Activated naive CD8-positive, alpha-beta T cell treated with anti-CD3 and anti-CD28 coated beads, Interleukin-2, amount 10 ng/mL, durations not matched to agents 7 days and 5 days (primary cell): Measurements from ENCODE around the gene TBC1D17. TPM values are rescaled to one million over a fixed set of nuclear protein-coding genes. Genes with fewer than 3 reads are reported as not detected.

Experiments
- ATAC-seq: fragments of 150-1000 bp; cut with Tn5 transposase; one replicate; pipeline ENCODE4 v1.10.0; 2021; ENCODE audit warnings: low read depth, moderate library complexity
- POLR2A ChIA-PET: fragments of 350-600 bp; sonication (Branson Sonifier 250); formaldehyde crosslinking; loops from one replicate; lab custom pipeline; 2021; ENCODE audit warnings: antibody characterized with exemption; lab: Charles Lee
- DNase-seq: peaks from one replicate; pipeline ENCODE4 v3.0.0; 2021
- H3K27ac Mint-ChIP-seq: one replicate; pipeline ENCODE4 v1.8.0; 2022; ENCODE audit warnings: mild to moderate bottlenecking, mixed read lengths
- H3K27me3 Mint-ChIP-seq: one replicate; pipeline ENCODE4 v1.8.0; 2022; ENCODE audit warnings: mild to moderate bottlenecking, moderate library complexity, mixed read lengths
- H3K36me3 Mint-ChIP-seq: one replicate; pipeline ENCODE4 v1.8.0; 2021; ENCODE audit warnings: mild to moderate bottlenecking, mixed read lengths
- H3K4me1 Mint-ChIP-seq: one replicate; pipeline ENCODE4 v1.8.0; 2021; ENCODE audit warnings: mixed read lengths
- H3K4me3 Mint-ChIP-seq: one replicate; pipeline ENCODE4 v1.8.0; 2022; ENCODE audit warnings: mild to moderate bottlenecking, moderate library complexity, mixed read lengths
- H3K9me3 Mint-ChIP-seq: one replicate; pipeline ENCODE4 v1.8.0; 2021; ENCODE audit warnings: mixed read lengths
- microRNA-seq: library from miRNA; unstranded; fragments of <30 nt; microRNA quantifications from one replicate; pipeline ENCODE4 v1.2.0, GENCODE V29; 2022
- total RNA-seq, 2 experiments: library from RNA; stranded (reverse); gene quantifications; one replicate each; pipeline ENCODE4 v1.2.3, GENCODE V29; 2021

TBC1D17 gene
- total RNA-seq, 2 experiments from 2014 or later = 51.3 to 53.4 TPM

DNA sequence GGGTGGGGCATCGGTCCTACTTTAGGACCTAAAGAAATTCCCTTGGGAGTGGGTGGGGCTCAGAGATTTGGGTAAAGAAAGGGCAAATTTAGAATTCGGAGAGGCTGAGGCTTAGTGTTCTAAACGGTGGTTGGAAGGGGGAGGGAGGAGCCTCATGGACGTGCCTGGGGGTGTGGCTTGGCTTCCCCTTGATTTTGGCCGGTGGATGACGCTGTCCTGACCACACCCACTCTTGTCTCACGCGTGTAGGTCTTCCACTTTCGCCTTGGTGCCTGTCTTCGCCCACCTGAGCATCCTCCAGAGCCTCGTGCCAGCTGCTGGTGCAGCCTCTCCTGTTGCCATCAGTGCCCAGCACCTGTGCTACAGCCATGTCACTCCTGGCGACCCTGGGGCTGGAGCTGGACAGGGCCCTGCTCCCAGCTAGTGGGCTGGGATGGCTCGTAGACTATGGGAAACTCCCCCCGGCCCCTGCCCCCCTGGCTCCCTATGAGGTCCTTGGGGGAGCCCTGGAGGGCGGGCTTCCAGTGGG lies 53.0 kb downstream of the TBC1D17 start:
- Mint-ChIP-seq H3K27me3 (peaks cover 3% of the 10 kb centered on the region), H3K9me3 (peaks cover 3% of the 10 kb centered on the region), H3K36me3 (peaks cover 28% of the 10 kb centered on the region), H3K4me1 (peaks cover 41% of the 10 kb centered on the region), H3K27ac (peak overlapping the region; percentile 98), H3K4me3 (peak overlapping the region; percentile 99)
- DNase-seq (no peak), ATAC-seq (no peak)
- POLR2A ChIA-PET = interaction anchor here (0.8 to 2.8 kb wide), 6 partner anchors 34 to 123 kb away, joined by 3 to 20 read pairs (median 15); partner anchors contain the start of genes AKT1S1, IL4I1, TBC1D17 and VRK3

- DNase-seq (no peak), ATAC-seq (no peak)
- H3K27ac Mint-ChIP-seq = no peak overlapping the region
- H3K4me1 Mint-ChIP-seq = peaks cover 39% of the 10 kb centered on the region
- peak overlapping the region; percentile 58 for H3K4me3 Mint-ChIP-seq
- peaks cover 3% of the 10 kb centered on the region for H3K9me3 Mint-ChIP-seq
- peaks cover 8% of the 10 kb centered on the region for H3K27me3 Mint-ChIP-seq
- H3K36me3 Mint-ChIP-seq = peaks cover 27% of the 10 kb centered on the region
- POLR2A ChIA-PET = no interaction called here
These were observed 54.0 kb downstream of the TBC1D17 start for GRCh38 chr19:49931293-49932040.

- Mint-ChIP-seq H3K27ac (peak overlapping the region; percentile 32), H3K36me3 (peaks cover 27% of the 10 kb centered on the region), H3K4me3 (peak overlapping the region; percentile 58), H3K9me3 (peaks cover 3% of the 10 kb centered on the region), H3K4me1 (peaks cover 37% of the 10 kb centered on the region), H3K27me3 (peaks cover 12% of the 10 kb centered on the region)
- no peak for DNase-seq
- ATAC-seq = no peak
- POLR2A ChIA-PET = no interaction called here
These were observed 54.5 kb downstream of the TBC1D17 start for GRCh38 chr19:49932041-49932451.

DNA sequence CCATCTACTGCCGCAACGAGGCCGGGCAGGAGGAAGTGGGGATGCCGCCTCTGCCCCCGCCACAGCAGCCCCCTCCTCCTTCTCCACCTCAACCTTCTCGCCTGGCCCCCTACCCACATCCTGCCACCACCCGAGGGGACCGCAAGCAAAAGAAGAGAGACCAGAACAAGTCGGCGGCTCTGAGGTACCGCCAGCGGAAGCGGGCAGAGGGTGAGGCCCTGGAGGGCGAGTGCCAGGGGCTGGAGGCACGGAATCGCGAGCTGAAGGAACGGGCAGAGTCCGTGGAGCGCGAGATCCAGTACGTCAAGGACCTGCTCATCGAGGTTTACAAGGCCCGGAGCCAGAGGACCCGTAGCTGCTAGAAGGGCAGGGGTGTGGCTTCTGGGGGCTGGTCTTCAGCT lies 55.2 kb downstream of the TBC1D17 start:
- H3K27ac Mint-ChIP-seq = peak overlapping the region; percentile 80
- DNase-seq (peak; percentile 71), ATAC-seq (no peak)
- peaks cover 31% of the 10 kb centered on the region for H3K4me1 Mint-ChIP-seq
- peaks cover 12% of the 10 kb centered on the region for H3K27me3 Mint-ChIP-seq
- peaks cover 3% of the 10 kb centered on the region for H3K9me3 Mint-ChIP-seq
- H3K4me3 Mint-ChIP-seq = peak overlapping the region; percentile 53
- POLR2A ChIA-PET = interaction anchor here (0.7 kb wide), 2 partner anchors 26 to 111 kb away, joined by 3 read pairs; no protein-coding TSS in a partner anchor
- H3K36me3 Mint-ChIP-seq = peaks cover 24% of the 10 kb centered on the region

DNA sequence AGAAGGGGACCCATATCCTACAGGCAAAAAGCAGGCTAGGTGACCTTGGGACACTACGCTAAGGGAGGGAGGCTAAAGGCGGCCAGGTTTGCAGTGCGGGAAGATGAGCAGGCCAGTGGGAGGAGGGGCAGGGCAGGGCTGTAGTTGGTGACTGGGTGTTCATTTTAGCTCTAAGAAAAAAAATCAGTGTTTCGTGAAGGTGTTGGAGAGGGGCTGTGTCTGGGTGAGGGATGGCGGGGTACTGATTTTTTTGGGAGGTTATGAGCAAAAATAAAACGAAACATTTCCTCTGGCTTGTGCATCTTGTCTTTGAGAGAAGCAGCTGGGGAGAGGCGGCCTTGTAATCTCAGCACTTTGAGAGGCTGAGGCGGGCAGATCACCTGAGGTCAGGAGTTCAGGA lies 56.1 kb downstream of the TBC1D17 start:
- H3K36me3 Mint-ChIP-seq = peaks cover 20% of the 10 kb centered on the region
- H3K27ac Mint-ChIP-seq = peak overlapping the region; percentile 49
- H3K27me3 Mint-ChIP-seq = peaks cover 12% of the 10 kb centered on the region
- peaks cover 26% of the 10 kb centered on the region for H3K4me1 Mint-ChIP-seq
- no peak for DNase-seq
- POLR2A ChIA-PET = no interaction called here
- no peak for ATAC-seq
- H3K9me3 Mint-ChIP-seq = peaks cover 3% of the 10 kb centered on the region
- H3K4me3 Mint-ChIP-seq = no peak overlapping the region

DNA sequence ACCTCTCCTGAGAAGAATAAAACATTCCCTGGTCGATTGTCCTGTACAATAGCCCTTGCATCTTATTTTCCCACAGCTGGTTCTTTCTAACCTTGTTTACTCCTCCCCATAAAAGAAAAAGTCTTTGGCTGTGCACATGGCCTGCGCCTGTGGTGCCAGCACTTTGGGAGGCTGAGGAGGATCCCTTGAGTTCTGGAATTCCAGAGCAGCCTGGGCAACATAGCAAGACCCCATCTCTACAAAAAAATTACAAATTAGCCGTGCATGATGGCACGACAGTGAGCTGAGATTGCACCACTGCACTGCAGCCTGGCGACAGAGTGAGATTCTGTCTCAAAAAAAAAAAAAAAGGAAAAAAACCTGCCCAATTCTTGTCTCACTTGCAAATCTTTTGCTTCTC lies 59.0 kb downstream of the TBC1D17 start:
- POLR2A ChIA-PET = no interaction called here
- peaks cover 3% of the 10 kb centered on the region for H3K9me3 Mint-ChIP-seq
- no peak overlapping the region for H3K4me3 Mint-ChIP-seq
- H3K36me3 Mint-ChIP-seq = peaks cover 11% of the 10 kb centered on the region
- H3K27me3 Mint-ChIP-seq = peaks cover 12% of the 10 kb centered on the region
- ATAC-seq (no peak), DNase-seq (no peak)
- no peak overlapping the region for H3K27ac Mint-ChIP-seq
- peaks cover 27% of the 10 kb centered on the region for H3K4me1 Mint-ChIP-seq

DNA sequence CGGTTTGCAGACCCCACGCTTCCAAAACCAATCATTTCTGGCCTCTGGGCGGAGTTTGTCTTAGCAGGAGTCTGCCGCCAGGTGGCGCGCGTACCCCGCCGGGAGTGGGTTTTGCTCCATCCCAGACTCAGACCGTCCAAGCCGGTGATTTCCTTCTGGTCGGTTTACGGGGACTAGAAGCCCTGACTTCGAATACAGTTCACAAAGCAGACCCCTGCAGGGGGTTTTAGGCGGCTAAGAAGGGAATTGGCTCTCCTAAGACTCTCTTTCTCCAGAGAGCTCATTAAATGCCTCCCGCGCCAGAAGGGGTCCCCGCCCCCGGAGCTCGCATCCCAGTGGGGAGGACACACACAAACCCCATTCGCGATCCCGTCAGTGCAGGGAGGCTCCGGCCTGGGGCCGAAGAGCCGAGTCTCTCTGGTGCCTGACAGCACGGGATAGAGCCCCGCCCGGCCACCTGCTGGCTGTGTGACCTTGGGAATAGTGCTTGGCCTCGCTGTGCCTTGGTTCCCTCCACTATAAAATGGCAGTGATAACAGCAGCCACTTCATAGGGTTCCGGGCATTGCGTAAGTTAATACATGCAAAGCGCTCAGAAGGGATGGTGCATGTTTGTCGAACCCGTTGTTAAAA lies 60.4 kb downstream of the TBC1D17 start:
- POLR2A ChIA-PET = interaction anchor here (0.8 kb wide), 1 partner anchor 438 kb away, joined by 4 read pairs; the partner anchor contains the start of gene NR1H2
- peak; percentile 46 for ATAC-seq
- Mint-ChIP-seq H3K36me3 (peaks cover 2% of the 10 kb centered on the region), H3K4me1 (peaks cover 19% of the 10 kb centered on the region), H3K27me3 (peaks cover 23% of the 10 kb centered on the region), H3K27ac (no peak overlapping the region), H3K9me3 (no peaks in the 10 kb centered on the region), H3K4me3 (no peak overlapping the region)
- peak; percentile 87 for DNase-seq

Small RNA genes lying within 50 kb of the gene (microRNA-seq; reads per million reads assigned to microRNA genes)
- gene MIR4749 (3.5 reads per million), gene MIR4750 (not detected), gene MIR6800 (not detected)

Other genes starting within 250 kb of the TBC1D17 start
- 10 to 100 TPM; 12.3 to 14.9 TPM for gene RRAS, start 237.6 kb upstream of the TBC1D17 start, total RNA-seq
- gene SCAF1, start 235.5 kb upstream of the TBC1D17 start, total RNA-seq = 10 to 100 TPM; 64.7 to 66.9 TPM
- 100 to 1,000 TPM; 198 to 205 TPM for gene IRF3, start 211.8 kb upstream of the TBC1D17 start, total RNA-seq
- gene BCL2L12, start 211.8 kb upstream of the TBC1D17 start, total RNA-seq = 10 to 100 TPM; 63.4 to 71.3 TPM
- 100 to 1,000 TPM; 118 to 123 TPM for gene PRMT1, start 200.4 kb upstream of the TBC1D17 start, total RNA-seq
- 1 to 10 TPM; 4.1 to 4.3 TPM for gene ADM5, start 188.1 kb upstream of the TBC1D17 start, total RNA-seq
- 1 to 10 TPM; 2.1 to 4.1 TPM for gene CPT1C, start 186.6 kb upstream of the TBC1D17 start, total RNA-seq
- gene TSKS, start 114.4 kb upstream of the TBC1D17 start, total RNA-seq = 1 to 10 TPM; 2.0 to 2.4 TPM
- 10 to 100 TPM; 81.6 to 87.7 TPM for gene AP2A1, start 110.7 kb upstream of the TBC1D17 start, total RNA-seq
- gene FUZ, start 64.4 kb upstream of the TBC1D17 start, total RNA-seq = 10 to 100 TPM; 30.0 to 31.3 TPM
- gene MED25, start 59.4 kb upstream of the TBC1D17 start, total RNA-seq = 10 to 100 TPM; 60.4 to 66.3 TPM
- 100 to 1,000 TPM in 1 of 2 experiments, 10 to 100 TPM in 1; 99.7 to 102 TPM for gene PTOV1, start 26.5 kb upstream of the TBC1D17 start, total RNA-seq
- gene PNKP, start 10.1 kb upstream of the TBC1D17 start, total RNA-seq = 100 to 1,000 TPM; 144 to 160 TPM
- gene AKT1S1, start 347 bp upstream of the TBC1D17 start, total RNA-seq = 10 to 100 TPM; 17.3 to 19.9 TPM
- gene IL4I1, start 19.2 kb downstream of the TBC1D17 start, total RNA-seq = 1 to 10 TPM; 1.4 to 1.7 TPM
- gene ATF5, start 51.5 kb downstream of the TBC1D17 start, total RNA-seq = 1 to 10 TPM; 6.9 TPM
- 100 to 1,000 TPM in 1 of 2 experiments, 10 to 100 TPM in 1; 94.2 to 105 TPM for gene NUP62, start 51.8 kb downstream of the TBC1D17 start, total RNA-seq
- not detected for gene SIGLEC11, start 83.5 kb downstream of the TBC1D17 start, total RNA-seq
- gene VRK3, start 147.7 kb downstream of the TBC1D17 start, total RNA-seq = 10 to 100 TPM; 81.2 to 82.1 TPM
- gene ZNF473, start 148.3 kb downstream of the TBC1D17 start, total RNA-seq = 10 to 100 TPM; 11.8 to 12.7 TPM